ENCODE results near the gene GIN1.
"Not testable (repeated sequence)": the region's sequence is repeated elsewhere in the genome, so short reads cannot be mapped to it uniquely, and the experiment has no call there.

The GIN1 gene

DNA sequence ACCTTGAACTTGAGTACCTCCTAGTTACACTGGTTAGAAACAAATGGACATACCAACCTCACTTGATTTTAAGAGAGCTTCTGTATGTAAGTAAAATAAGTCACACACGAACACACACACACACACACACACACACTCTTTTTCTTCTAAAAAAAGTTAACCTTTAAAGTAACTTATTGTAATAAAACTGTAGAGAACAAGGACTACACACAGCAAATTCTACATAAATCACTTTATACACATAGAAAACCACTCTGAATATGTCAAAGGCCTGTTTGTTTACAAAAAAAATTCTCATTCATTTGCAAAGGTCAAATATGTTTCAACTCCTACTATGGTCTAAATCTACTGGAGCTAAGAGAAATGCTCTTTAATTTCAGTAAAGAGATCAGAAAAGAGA lies 29.1 kb downstream of the GIN1 start:
- Mint-ChIP-seq H3K4me1 (ENCODE audit: low read depth) (no peaks in the 10 kb centered on the region), H3K27me3 (no peaks in the 10 kb centered on the region), H3K9me3 (peaks cover 7% of the 10 kb centered on the region), H3K27ac (no peak overlapping the region), H3K4me3 (no peak overlapping the region), H3K36me3 (ENCODE audit: low read depth) (peaks cover 80% of the 10 kb centered on the region)
- DNase-seq: no peak

DNA sequence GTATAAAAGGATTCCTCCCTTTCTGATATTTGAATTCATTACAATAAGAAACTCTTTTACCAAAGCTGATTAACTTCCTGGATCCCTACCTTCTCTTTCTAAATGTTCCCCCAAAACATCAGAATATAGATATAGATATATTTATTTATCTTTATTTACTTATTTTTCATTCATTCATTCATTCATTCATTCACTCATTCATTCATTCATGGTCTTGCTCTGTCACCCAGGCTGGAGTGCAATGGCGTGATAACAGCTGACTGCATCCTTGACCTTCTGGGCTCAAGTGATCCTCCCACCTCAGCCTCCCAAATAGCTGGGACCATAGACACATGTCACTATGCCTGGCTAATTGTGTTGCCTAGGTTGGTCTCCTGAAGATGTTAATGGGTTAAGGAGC lies 30.7 kb downstream of the GIN1 start:
- Mint-ChIP-seq H3K9me3 (peaks cover 14% of the 10 kb centered on the region), H3K4me1 (ENCODE audit: low read depth) (no peaks in the 10 kb centered on the region), H3K27me3 (no peaks in the 10 kb centered on the region), H3K36me3 (ENCODE audit: low read depth) (peaks cover 83% of the 10 kb centered on the region), H3K27ac (no peak overlapping the region), H3K4me3 (no peak overlapping the region)
- DNase-seq: no peak

DNA sequence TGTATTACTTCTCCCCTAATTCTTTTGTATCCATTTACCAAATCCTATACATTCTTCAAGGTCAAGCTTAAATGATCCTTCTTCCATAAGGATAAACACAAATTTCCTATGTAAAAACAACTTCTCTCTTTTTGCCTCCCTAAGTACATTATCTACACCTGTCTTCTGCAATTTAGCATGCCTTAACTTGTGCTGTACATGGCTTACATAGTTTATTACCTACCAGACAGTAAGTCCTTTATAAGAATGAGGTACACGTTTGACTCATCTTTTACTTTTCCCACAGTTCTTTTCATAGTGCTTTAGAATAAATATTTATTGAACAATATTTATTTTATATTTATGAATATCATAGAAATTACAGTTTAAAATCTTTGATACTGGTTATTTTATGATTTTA lies 33.4 kb downstream of the GIN1 start:
- Mint-ChIP-seq H3K36me3 (ENCODE audit: low read depth) (peaks cover 72% of the 10 kb centered on the region), H3K4me1 (ENCODE audit: low read depth) (no peaks in the 10 kb centered on the region), H3K27me3 (no peaks in the 10 kb centered on the region), H3K27ac (no peak overlapping the region), H3K9me3 (peaks cover 41% of the 10 kb centered on the region), H3K4me3 (no peak overlapping the region)
- DNase-seq: no peak

DNA sequence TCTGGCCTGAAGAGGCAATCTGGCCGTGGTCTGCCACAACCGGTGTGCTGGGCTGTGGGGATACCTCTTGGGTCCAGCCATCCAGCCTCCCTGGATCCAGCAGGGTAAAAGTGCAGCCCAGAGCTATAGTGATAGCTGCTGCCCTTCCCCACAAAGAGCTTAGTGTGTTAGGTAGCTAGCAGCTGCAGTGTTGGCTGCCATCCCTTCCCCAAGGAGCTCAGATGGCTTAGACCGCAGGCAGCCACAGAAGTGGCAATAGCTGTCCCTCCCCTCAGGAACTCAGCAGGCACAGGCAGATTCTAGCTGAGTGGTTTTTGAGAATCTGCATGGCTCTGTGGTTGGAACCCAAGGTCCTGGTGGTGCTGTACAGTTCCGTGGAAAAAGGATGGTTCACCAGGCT lies 40.1 kb downstream of the GIN1 start:
- Mint-ChIP-seq H3K27me3 (no peaks in the 10 kb centered on the region), H3K36me3 (ENCODE audit: low read depth) (peaks cover 12% of the 10 kb centered on the region), H3K9me3 (peaks cover 78% of the 10 kb centered on the region)

GRCh38 chr5:103075442-103075841 lies 44.5 kb downstream of the GIN1 start:
- Mint-ChIP-seq H3K4me1 (ENCODE audit: low read depth) (no peaks in the 10 kb centered on the region), H3K27ac (no peak overlapping the region), H3K9me3 (peaks cover 60% of the 10 kb centered on the region), H3K27me3 (no peaks in the 10 kb centered on the region), H3K36me3 (ENCODE audit: low read depth) (no peaks in the 10 kb centered on the region), H3K4me3 (no peak overlapping the region)
- DNase-seq: no peak

More for the DNA sequence above, 40.1 kb downstream of the GIN1 start:
- Mint-ChIP-seq H3K4me3 (no peak overlapping the region), H3K27ac (no peak overlapping the region), H3K4me1 (ENCODE audit: low read depth) (no peaks in the 10 kb centered on the region)
- no peak for DNase-seq

- H3K9me3 Mint-ChIP-seq: peaks cover 49% of the 10 kb centered on the region
- not testable (repeated sequence) for H3K4me1 Mint-ChIP-seq (ENCODE audit: low read depth); DNase-seq; H3K36me3 Mint-ChIP-seq (ENCODE audit: low read depth); H3K27me3 Mint-ChIP-seq; H3K4me3 Mint-ChIP-seq; H3K27ac Mint-ChIP-seq
These were observed 46.4 kb downstream of the GIN1 start for GRCh38 chr5:103073500-103073899.

DNA sequence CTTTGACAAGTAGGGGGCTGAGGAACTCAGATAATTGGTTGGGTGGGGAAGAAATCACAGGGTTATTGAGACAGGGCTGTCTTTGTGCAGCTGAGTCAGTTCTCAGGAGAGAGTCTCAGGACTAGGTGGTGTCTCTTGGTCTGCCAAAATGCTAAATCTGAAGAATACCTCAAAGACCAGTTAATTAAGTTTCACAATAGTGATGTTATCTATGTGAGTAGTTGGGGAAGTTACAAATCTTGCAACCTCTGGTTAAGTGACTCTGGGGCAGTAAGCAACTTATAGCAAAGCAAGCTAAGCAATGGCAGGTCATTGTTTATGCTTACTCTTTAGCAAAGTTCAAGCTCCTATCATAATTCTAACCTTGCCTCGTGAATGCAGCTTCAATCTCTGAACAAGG lies 53.6 kb downstream of the GIN1 start:
- no peak overlapping the region for H3K27ac Mint-ChIP-seq
- DNase-seq: no peak
- H3K36me3 Mint-ChIP-seq (ENCODE audit: low read depth): no peaks in the 10 kb centered on the region
- no peak overlapping the region for H3K4me3 Mint-ChIP-seq
- no peaks in the 10 kb centered on the region for H3K9me3 Mint-ChIP-seq
- H3K4me1 Mint-ChIP-seq (ENCODE audit: low read depth): no peaks in the 10 kb centered on the region
- H3K27me3 Mint-ChIP-seq: peaks cover 3% of the 10 kb centered on the region

DNA sequence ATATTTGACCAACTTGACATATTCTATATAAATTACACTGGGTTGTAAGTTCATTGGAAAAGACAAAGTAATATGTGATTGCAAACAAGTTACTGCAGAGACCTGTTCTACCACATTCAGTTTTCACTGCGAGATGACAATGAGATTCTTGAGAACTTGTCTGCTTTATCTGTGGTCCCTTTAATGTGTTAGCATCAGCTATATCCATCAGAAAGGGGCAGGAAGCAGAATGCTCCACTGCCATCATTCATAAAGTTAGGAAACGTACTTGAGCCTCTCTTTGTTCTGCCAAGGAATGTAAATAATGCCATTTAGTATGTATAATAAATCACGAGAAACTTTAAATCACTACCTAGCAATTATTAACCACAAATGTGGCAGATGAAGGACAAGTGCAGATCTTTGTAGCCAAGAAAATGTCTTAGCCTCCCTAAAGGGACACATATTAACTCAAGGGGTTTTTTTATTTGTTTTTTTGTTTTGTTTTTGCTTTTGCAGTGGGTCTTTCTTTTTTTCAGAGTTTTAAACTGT lies 59.4 kb downstream of the GIN1 start:
- DNase-seq: no peak
- H3K27ac Mint-ChIP-seq: no peak overlapping the region
- no peaks in the 10 kb centered on the region for H3K4me1 Mint-ChIP-seq (ENCODE audit: low read depth)
- no peaks in the 10 kb centered on the region for H3K9me3 Mint-ChIP-seq
- no peak overlapping the region for H3K4me3 Mint-ChIP-seq
- no peaks in the 10 kb centered on the region for H3K27me3 Mint-ChIP-seq
- no peaks in the 10 kb centered on the region for H3K36me3 Mint-ChIP-seq (ENCODE audit: low read depth)

DNA sequence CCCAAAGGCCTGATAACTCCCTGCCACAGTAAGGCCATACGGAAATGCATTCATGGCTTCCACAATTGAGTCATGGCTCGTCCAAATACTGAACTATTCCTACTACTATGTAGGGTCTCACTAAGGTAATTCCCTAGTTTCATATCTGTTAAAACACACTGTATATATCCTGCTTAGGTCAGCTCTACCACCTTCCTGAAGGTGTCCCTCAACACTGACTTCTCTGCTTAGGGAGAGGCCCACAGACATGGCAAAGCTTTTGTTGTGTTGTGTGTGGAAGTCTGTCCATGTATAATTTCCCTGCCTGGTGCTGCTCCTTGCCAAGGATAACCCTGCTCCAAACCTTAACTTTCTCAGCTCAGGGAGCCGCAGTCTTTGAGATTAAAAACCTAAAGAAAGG lies 60.4 kb downstream of the GIN1 start:
- Mint-ChIP-seq H3K4me1 (ENCODE audit: low read depth) (no peaks in the 10 kb centered on the region), H3K9me3 (no peaks in the 10 kb centered on the region), H3K36me3 (ENCODE audit: low read depth) (no peaks in the 10 kb centered on the region), H3K27ac (no peak overlapping the region), H3K27me3 (no peaks in the 10 kb centered on the region), H3K4me3 (no peak overlapping the region)
- DNase-seq: no peak

GRCh38 chr5:103057208-103058130 lies 62.5 kb downstream of the GIN1 start:
- Mint-ChIP-seq H3K9me3 (no peaks in the 10 kb centered on the region), H3K4me1 (ENCODE audit: low read depth) (no peaks in the 10 kb centered on the region), H3K4me3 (no peak overlapping the region), H3K27ac (no peak overlapping the region), H3K36me3 (ENCODE audit: low read depth) (no peaks in the 10 kb centered on the region), H3K27me3 (no peaks in the 10 kb centered on the region)
- no peak for DNase-seq

- not testable (repeated sequence) for H3K4me3 Mint-ChIP-seq; H3K4me1 Mint-ChIP-seq (ENCODE audit: low read depth); H3K36me3 Mint-ChIP-seq (ENCODE audit: low read depth); H3K27ac Mint-ChIP-seq; H3K9me3 Mint-ChIP-seq; DNase-seq
- H3K27me3 Mint-ChIP-seq: peaks cover 13% of the 10 kb centered on the region
These were observed 73.2 kb downstream of the GIN1 start for GRCh38 chr5:103046706-103047105.

DNA sequence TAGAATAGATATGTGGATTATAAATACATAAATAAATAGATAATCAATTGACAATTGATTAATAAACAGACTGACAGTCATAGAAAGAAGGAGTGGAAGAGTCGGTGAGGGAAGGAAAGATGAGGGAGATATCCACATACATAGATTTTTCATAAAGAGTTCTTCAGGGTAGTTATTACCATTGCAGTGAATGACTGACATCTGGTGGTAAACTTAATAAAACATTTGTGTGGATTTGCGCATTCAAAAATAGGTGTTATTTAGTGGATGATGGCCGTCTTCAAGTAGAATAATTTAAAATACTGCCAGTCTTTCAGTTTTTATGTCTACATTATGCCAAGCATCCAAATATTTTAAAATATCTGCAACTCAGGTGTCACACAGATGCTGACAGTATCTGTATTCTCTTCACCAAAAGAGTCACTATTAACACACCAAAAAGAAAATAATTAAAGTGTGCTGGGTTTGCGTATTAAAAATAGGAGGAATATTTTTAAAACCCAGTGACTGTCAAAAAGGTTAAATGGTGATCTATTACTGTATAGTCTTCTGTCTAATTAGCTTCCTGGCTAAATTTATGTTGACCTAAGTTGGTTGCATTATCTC lies 78.8 kb downstream of the GIN1 start:
- DNase-seq: no peak
- no peaks in the 10 kb centered on the region for H3K36me3 Mint-ChIP-seq (ENCODE audit: low read depth)
- H3K4me3 Mint-ChIP-seq: no peak overlapping the region
- peaks cover 13% of the 10 kb centered on the region for H3K27me3 Mint-ChIP-seq
- H3K4me1 Mint-ChIP-seq (ENCODE audit: low read depth): no peaks in the 10 kb centered on the region
- no peaks in the 10 kb centered on the region for H3K9me3 Mint-ChIP-seq
- no peak overlapping the region for H3K27ac Mint-ChIP-seq

GRCh38 chr5:103037673-103038455 lies 82.1 kb downstream of the GIN1 start:
- no peak overlapping the region for H3K4me3 Mint-ChIP-seq
- peaks cover 6% of the 10 kb centered on the region for H3K27me3 Mint-ChIP-seq
- DNase-seq: no peak
- H3K36me3 Mint-ChIP-seq (ENCODE audit: low read depth): peaks cover 4% of the 10 kb centered on the region
- no peaks in the 10 kb centered on the region for H3K9me3 Mint-ChIP-seq
- H3K4me1 Mint-ChIP-seq (ENCODE audit: low read depth): no peaks in the 10 kb centered on the region
- H3K27ac Mint-ChIP-seq: no peak overlapping the region

DNA sequence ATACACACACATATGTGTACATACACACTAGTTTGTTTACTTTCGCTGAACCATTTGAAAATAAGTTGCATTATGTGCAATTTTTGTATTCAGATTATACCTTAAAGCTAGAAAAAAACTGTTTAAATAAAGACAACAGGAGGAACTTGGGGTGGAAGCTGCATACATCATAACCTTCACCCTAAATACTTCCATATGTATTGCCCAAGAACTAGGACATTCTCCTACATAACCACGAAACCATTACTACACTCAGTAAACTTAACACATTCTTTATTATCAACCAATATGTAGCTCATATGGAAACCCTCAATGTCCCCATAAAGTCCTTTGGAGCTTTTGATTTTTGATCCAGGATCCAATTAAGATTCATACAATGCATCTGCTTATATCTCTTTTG lies 83.3 kb downstream of the GIN1 start:
- peaks cover 16% of the 10 kb centered on the region for H3K36me3 Mint-ChIP-seq (ENCODE audit: low read depth)
- DNase-seq: no peak
- H3K27me3 Mint-ChIP-seq: peaks cover 6% of the 10 kb centered on the region
- no peak overlapping the region for H3K4me3 Mint-ChIP-seq
- no peaks in the 10 kb centered on the region for H3K9me3 Mint-ChIP-seq
- H3K27ac Mint-ChIP-seq: no peak overlapping the region
- no peaks in the 10 kb centered on the region for H3K4me1 Mint-ChIP-seq (ENCODE audit: low read depth)
